Esophagus squamous epithelium (tissue), 4 donors: ENCODE results near the gene DENND5B.

Experiments used
- POLR2A ChIP-seq, 4 donors: fragments of 450-650 bp; IDR thresholded peaks; one replicate each; pipeline ENCODE4 v1.6.1; 2017; ENCODE audit warnings: antibody characterized with exemption in 4 of 4, mild to moderate bottlenecking in 4 of 4, moderate library complexity in 3 of 4
- TF ChIP-seq, protein P1 (sequence below), 6 experiments: fragments of 450-650 bp in 4 of 6; fragments of 200-600 bp in 2 of 6; sonication (generic) in 2 of 6; IDR thresholded peaks; one replicate each; pipeline ENCODE4 v1.5.1; 2016 to 2019; ENCODE audit warnings: antibody characterized with exemption in 6 of 6, mild to moderate bottlenecking in 4 of 6, moderate library complexity in 4 of 6

GRCh38 chr12:31508436-31509150, 82.3 kb downstream of the DENND5B start:
- TF ChIP-seq, protein P1, sequence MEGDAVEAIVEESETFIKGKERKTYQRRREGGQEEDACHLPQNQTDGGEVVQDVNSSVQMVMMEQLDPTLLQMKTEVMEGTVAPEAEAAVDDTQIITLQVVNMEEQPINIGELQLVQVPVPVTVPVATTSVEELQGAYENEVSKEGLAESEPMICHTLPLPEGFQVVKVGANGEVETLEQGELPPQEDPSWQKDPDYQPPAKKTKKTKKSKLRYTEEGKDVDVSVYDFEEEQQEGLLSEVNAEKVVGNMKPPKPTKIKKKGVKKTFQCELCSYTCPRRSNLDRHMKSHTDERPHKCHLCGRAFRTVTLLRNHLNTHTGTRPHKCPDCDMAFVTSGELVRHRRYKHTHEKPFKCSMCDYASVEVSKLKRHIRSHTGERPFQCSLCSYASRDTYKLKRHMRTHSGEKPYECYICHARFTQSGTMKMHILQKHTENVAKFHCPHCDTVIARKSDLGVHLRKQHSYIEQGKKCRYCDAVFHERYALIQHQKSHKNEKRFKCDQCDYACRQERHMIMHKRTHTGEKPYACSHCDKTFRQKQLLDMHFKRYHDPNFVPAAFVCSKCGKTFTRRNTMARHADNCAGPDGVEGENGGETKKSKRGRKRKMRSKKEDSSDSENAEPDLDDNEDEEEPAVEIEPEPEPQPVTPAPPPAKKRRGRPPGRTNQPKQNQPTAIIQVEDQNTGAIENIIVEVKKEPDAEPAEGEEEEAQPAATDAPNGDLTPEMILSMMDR (IDR thresholded peaks at IDR 0.05): no peak
- TF ChIP-seq POLR2A (IDR thresholded peaks at IDR 0.05): no peak
